SU-DHL-6 (cell line): Measurements from ENCODE around the gene PGPEP1.

Experiments used
- CTCF ChIP-seq: fragments of 200-600 bp; sonication (generic); IDR thresholded peaks from one replicate; pipeline ENCODE4 v1.5.1; 2017; ENCODE audit warnings: antibody characterized with exemption, mild to moderate bottlenecking, low read length, moderate library complexity; ENCODE audit not compliant: insufficient read depth, poor library complexity, severe bottlenecking
- EZH2phosphoT487 ChIP-seq: fragments of 200-600 bp; sonication (generic), shearing (Covaris generic); conservative IDR thresholded peaks from 2 replicates; pipeline ENCODE4 v1.6.1; 2018; ENCODE audit warnings: mild to moderate bottlenecking, antibody characterized with exemption, low read length, moderate library complexity, mixed read lengths

GRCh38 chr19:18312092-18312534, 28.3 kb upstream of the PGPEP1 start:
- TF ChIP-seq CTCF = no peak
- TF ChIP-seq EZH2phosphoT487 = no peak
